ENCODE results near the gene CFAP77.

Gene CFAP77

GRCh38 chr9:132384376-132384775 lies 25.6 kb upstream of the CFAP77 start:
- TF ChIP-seq ZFP3 (CRISPR knock-in tag; IDR thresholded peaks at IDR 0.05) (no peak), RARB (CRISPR knock-in tag; IDR thresholded peaks at IDR 0.05) (no peak), ZNF70 (CRISPR knock-in tag; IDR thresholded peaks at IDR 0.05) (no peak), ZNF8 (CRISPR knock-in tag; IDR thresholded peaks at IDR 0.05) (no peak), ZC3H10 (CRISPR knock-in tag; IDR thresholded peaks at IDR 0.05) (no peak), POU6F1 (CRISPR knock-in tag; IDR thresholded peaks at IDR 0.05; ENCODE audit: borderline replicate concordance, low read depth) (no peak), CSRNP3 (CRISPR knock-in tag; IDR thresholded peaks at IDR 0.05) (no peak), CSDC2 (CRISPR knock-in tag; IDR thresholded peaks at IDR 0.05) (no peak), ZNF565 (CRISPR knock-in tag; conservative IDR thresholded peaks at IDR 0.05; ENCODE audit: low read depth) (no peak), SNAI2 (CRISPR knock-in tag; IDR thresholded peaks at IDR 0.05) (no peak), GLIS3 (CRISPR knock-in tag; IDR thresholded peaks at IDR 0.05) (no peak), BACH2 (CRISPR knock-in tag; IDR thresholded peaks at IDR 0.05; ENCODE audit: borderline replicate concordance) (no peak), PATZ1 (CRISPR knock-in tag; IDR thresholded peaks at IDR 0.05; ENCODE audit: borderline replicate concordance) (no peak)
- no peak for ATAC-seq

- no peak; the same call in 2 of the 3 replicates for ATAC-seq
- TF ChIP-seq CREB5 (CRISPR knock-in tag; IDR thresholded peaks at IDR 0.05; ENCODE audit: low read depth) (no peak), POU6F1 (CRISPR knock-in tag; IDR thresholded peaks at IDR 0.05; ENCODE audit: borderline replicate concordance, low read depth) (no peak), ESRRG (CRISPR knock-in tag; IDR thresholded peaks at IDR 0.05) (no peak), CSRNP3 (CRISPR knock-in tag; IDR thresholded peaks at IDR 0.05) (no peak), ARNTL (CRISPR knock-in tag; IDR thresholded peaks at IDR 0.05; ENCODE audit: borderline replicate concordance, low read depth) (no peak), ZFP3 (CRISPR knock-in tag; IDR thresholded peaks at IDR 0.05) (no peak), SNAI2 (CRISPR knock-in tag; IDR thresholded peaks at IDR 0.05) (no peak), PATZ1 (CRISPR knock-in tag; IDR thresholded peaks at IDR 0.05; ENCODE audit: borderline replicate concordance) (no peak), PPARA (CRISPR knock-in tag; IDR thresholded peaks at IDR 0.05; ENCODE audit: borderline replicate concordance) (no peak), ZNF565 (CRISPR knock-in tag; conservative IDR thresholded peaks at IDR 0.05; ENCODE audit: low read depth) (no peak), ZNF70 (CRISPR knock-in tag; IDR thresholded peaks at IDR 0.05) (no peak), BACH2 (CRISPR knock-in tag; IDR thresholded peaks at IDR 0.05; ENCODE audit: borderline replicate concordance) (no peak), GLIS3 (CRISPR knock-in tag; IDR thresholded peaks at IDR 0.05) (no peak), TCF4 (CRISPR knock-in tag; IDR thresholded peaks at IDR 0.05; ENCODE audit: borderline replicate concordance) (no peak)
Measured at GRCh38 chr9:132387133-132387532, 22.9 kb upstream of the CFAP77 start.

All from SK-N-SH treated with all-trans-retinoic acid at 6 μM for 48 hours (cell line).